Common myeloid progenitor, CD34-positive (primary cell): Measurements from ENCODE around the gene KLHDC8A. TPM values are rescaled to one million over a fixed set of nuclear protein-coding genes. Genes with fewer than 3 reads are reported as not detected.
"Not testable (repeated sequence)": the region's sequence is repeated elsewhere in the genome, so short reads cannot be mapped to it uniquely, and the experiment has no call there.

Experiments used
- CTCF ChIA-PET: fragments of 350-600 bp; sonication (Branson Sonifier 250); formaldehyde crosslinking; loops from one replicate; lab custom pipeline; 2021; ENCODE audit warnings: antibody characterized with exemption; lab: Charles Lee
- POLR2A ChIA-PET: fragments of 350-600 bp; sonication (Branson Sonifier 250); formaldehyde crosslinking; loops from one replicate; lab custom pipeline; 2021; ENCODE audit warnings: antibody characterized with exemption; lab: Charles Lee
- DNase-seq, 3 donors: peaks; one replicate each; pipeline versions ENCODE4 v3.0.0 to v3.0.0-alpha.2; 2013
- H3K27ac ChIP-seq, 2 experiments: 1 replicate in 1 of 2; 2 replicates in 1 of 2; pipeline ENCODE4 v1.7.0; 2013; ENCODE audit warnings: inconsistent platforms in 2 of 2, low read length in 2 of 2, mild to moderate bottlenecking in 2 of 2, low read depth in 1 of 2, moderate library complexity in 1 of 2; ENCODE audit not compliant: severe bottlenecking in 2 of 2, insufficient read depth in 1 of 2, poor library complexity in 1 of 2
- H3K27me3 ChIP-seq, 5 experiments: replicated peaks in 2 of 5; 1 replicate in 3 of 5; 2 replicates in 2 of 5; pipeline versions ENCODE4 v1.6.1 to v1.7.0; 2013; ENCODE audit warnings: low read length in 4 of 5, mild to moderate bottlenecking in 2 of 5, moderate library complexity in 2 of 5, inconsistent platforms in 1 of 5; ENCODE audit not compliant: insufficient read depth in 5 of 5, control insufficient read depth in 4 of 5
- H3K36me3 ChIP-seq, 4 experiments: 1 replicate in 2 of 4; 2 replicates in 2 of 4; pipeline versions ENCODE4 v1.6.1 to v1.7.0; 2013; ENCODE audit warnings: low read length in 3 of 4, control low read depth in 1 of 4, mild to moderate bottlenecking in 1 of 4; ENCODE audit not compliant: control insufficient read depth in 4 of 4, insufficient read depth in 4 of 4
- H3K4me1 ChIP-seq, 4 experiments: 1 replicate in 3 of 4; 2 replicates in 1 of 4; pipeline versions ENCODE4 v1.6.1 to v1.7.1; 2013; ENCODE audit warnings: low read length in 3 of 4, mild to moderate bottlenecking in 3 of 4, control low read depth in 1 of 4, inconsistent platforms in 1 of 4, moderate library complexity in 1 of 4; ENCODE audit not compliant: control insufficient read depth in 4 of 4, insufficient read depth in 4 of 4; ENCODE audit errors: control extremely low read depth in 1 of 4
- H3K4me3 ChIP-seq, 7 experiments: 1 replicate in 4 of 7; 2 replicates in 3 of 7; pipeline versions ENCODE4 v1.5.1 to v1.7.0; 2013; ENCODE audit warnings: mild to moderate bottlenecking in 7 of 7, low read length in 6 of 7, moderate library complexity in 6 of 7, inconsistent platforms in 2 of 7, low read depth in 2 of 7, control low read depth in 1 of 7; ENCODE audit not compliant: insufficient read depth in 4 of 7, control insufficient read depth in 1 of 7; ENCODE audit errors: extremely low read depth in 1 of 7
- H3K9me3 ChIP-seq, 5 experiments: 1 replicate in 4 of 5; 2 replicates in 1 of 5; pipeline versions ENCODE4 v1.6.1 to v1.7.1; 2013; ENCODE audit warnings: low read length in 4 of 5, mild to moderate bottlenecking in 2 of 5, inconsistent platforms in 1 of 5, low read depth in 1 of 5, moderate library complexity in 1 of 5; ENCODE audit not compliant: control insufficient read depth in 4 of 5, insufficient read depth in 2 of 5; ENCODE audit errors: control extremely low read depth in 1 of 5
- WGBS: methylation state at CpG from one replicate; pipeline ENCODE4 v1.1.5; 2013; ENCODE audit not compliant: insufficient coverage; 5-methylcytosine and 5-hydroxymethylcytosine counted together
- polyA plus RNA-seq: library from polyadenylated mRNA; unstranded; fragments of 120-200 nt; gene quantifications from one replicate; pipeline ENCODE4 v1.2.1, GENCODE V29; 2013

The KLHDC8A gene, protein sequence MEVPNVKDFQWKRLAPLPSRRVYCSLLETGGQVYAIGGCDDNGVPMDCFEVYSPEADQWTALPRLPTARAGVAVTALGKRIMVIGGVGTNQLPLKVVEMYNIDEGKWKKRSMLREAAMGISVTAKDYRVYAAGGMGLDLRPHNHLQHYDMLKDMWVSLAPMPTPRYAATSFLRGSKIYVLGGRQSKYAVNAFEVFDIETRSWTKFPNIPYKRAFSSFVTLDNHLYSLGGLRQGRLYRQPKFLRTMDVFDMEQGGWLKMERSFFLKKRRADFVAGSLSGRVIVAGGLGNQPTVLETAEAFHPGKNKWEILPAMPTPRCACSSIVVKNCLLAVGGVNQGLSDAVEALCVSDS
- not detected for polyA plus RNA-seq

DNA sequence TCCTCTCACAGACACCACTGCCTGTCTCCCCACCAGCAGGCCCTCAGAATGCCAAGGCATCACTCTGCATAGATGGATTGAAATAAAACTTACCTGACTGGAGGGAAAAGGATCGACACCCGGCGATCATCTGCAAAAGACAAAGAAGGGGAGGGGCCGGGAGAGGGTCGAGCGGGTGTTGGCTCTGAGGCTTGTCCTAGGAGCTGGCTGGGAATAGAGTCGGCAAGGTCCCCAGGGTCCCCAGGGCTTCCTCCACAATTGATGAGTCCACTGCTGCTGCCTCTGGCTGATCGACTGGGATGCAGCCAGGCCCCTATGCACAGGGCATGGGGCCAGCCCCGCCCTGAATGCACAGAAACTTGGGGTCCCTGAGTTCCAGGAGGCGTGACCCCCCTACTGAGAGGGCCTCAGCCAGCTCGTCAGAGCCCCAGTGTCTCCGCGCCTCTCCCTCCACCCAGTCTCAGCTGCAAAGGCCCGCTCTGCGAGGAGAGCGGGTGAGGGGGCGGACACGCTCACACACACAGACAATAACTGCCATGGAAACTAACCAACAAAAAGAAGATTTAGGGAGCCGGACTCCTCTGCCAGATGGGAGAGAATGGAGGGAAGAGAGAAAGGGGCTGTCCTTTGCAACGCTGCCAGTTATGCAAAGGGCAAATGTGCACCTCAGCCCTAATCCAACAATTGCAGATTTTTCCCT lies at the start of gene KLHDC8A:
TSS of gene KLHDC8A (minus strand) at position 483 of the 700 bp plus-strand sequence. CDS start 13,318 bp downstream, outside the sequence.
- Histone ChIP-seq H3K27me3 (peaks cover 0 to 21% (median 4%) of the 10 kb centered on the region in 5 experiments), H3K27ac (no peak within 1 kb of the TSS), H3K9me3 (no peaks in the 10 kb centered on the region), H3K36me3 (no peaks in the 10 kb centered on the region), H3K4me1 (no peaks in the 10 kb centered on the region), H3K4me3 (no peak within 1 kb of the TSS)
- ChIA-PET POLR2A (no interaction called here), CTCF (interaction anchor here (0.6 to 2.0 kb wide), 14 partner anchors 9 to 344 kb away, joined by 3 to 7 read pairs (median 4); no protein-coding TSS in a partner anchor)
- no peak for DNase-seq
- 85% methylated on average over 9 of the region's 20 CpGs for WGBS

DNA sequence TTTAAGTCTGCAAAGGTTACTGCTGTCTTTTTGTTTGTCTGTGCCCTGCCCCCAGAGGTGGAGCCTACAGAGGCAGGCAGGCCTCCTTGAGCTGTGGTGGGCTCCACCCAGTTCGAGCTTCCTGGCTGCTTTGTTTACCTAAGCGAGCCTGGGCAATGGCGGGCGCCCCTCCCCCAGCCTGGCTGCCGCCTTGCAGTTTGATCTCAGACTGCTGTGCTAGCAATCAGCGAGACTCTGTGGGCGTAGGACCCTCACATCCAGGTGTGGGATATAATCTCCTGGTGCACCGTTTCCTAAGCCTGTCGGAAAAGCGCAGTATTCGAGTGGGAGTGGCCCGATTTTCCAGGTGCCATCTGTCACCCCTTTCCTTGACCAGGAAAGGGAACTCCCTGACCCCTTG lies 49.5 kb upstream of the KLHDC8A start:
- H3K36me3 ChIP-seq, H3K4me1 ChIP-seq, H3K9me3 ChIP-seq, H3K4me3 ChIP-seq, DNase-seq, H3K27ac ChIP-seq, H3K27me3 ChIP-seq, POLR2A ChIA-PET: not testable (repeated sequence)
- 97% methylated on average over 7 of the region's 12 CpGs for WGBS
- CTCF ChIA-PET, result interaction anchor here (1.3 to 2.0 kb wide), 3 partner anchors 10 to 117 kb away, joined by 3 to 8 read pairs (median 7); no protein-coding TSS in a partner anchor

DNA sequence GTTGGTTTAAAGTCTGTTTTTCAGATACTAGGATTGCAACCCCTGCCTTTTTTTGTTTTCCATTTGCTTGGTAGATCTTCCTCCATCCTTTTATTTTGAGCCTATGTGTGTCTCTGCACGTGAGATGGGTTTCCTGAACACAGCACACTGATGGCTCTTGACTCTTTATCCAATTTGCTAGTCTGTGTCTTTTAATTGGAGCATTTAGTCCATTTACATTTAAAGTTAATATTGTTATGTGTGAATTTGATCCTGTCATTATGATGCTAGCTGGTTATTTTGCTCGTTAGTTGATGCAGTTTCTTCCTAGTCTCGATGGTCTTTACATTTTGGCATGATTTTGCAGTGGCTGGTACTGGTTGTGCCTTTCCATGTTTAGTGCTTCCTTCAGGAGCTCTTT lies 47.8 kb upstream of the KLHDC8A start:
- POLR2A ChIA-PET, DNase-seq, H3K4me1 ChIP-seq, H3K9me3 ChIP-seq, H3K4me3 ChIP-seq, H3K27ac ChIP-seq, H3K36me3 ChIP-seq, H3K27me3 ChIP-seq, CTCF ChIA-PET: not testable (repeated sequence)
- no CpG with 5 or more reads among the region's 3 CpGs for WGBS

DNA sequence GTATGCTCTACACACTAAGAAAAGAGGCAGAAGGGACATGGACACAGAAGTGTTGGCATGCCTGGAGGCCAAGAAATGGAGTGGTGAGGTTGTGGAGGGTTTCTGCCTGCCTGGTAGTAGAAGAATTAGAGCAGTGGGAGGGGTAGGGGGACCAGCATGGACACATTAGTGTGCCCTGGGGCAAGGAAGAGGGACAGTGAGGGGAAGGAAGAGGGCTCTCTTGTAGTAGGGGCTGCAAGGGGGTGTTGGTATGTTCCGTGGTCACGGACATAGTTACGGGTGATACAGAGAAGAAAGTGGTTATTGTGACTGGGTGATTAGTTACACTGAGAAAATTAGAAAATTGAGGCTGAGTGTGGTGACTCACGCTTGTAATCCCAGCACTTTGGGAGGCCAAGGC lies 41.9 kb upstream of the KLHDC8A start:
- no peak for DNase-seq
- no peak overlapping the region for H3K4me3 ChIP-seq
- H3K4me1 ChIP-seq, result no peaks in the 10 kb centered on the region
- peaks cover 1 to 10% (median 4%) of the 10 kb centered on the region in 5 experiments for H3K27me3 ChIP-seq
- peaks cover 0 to 3% (median 0%) of the 10 kb centered on the region in 5 experiments for H3K9me3 ChIP-seq
- no peaks in the 10 kb centered on the region for H3K36me3 ChIP-seq
- H3K27ac ChIP-seq, result no peak overlapping the region
- WGBS, result 97% methylated on average over 3 of the region's 4 CpGs
- CTCF ChIA-PET, result interaction anchor here (0.7 to 6.0 kb wide), 5 partner anchors 23 to 242 kb away, joined by 3 to 88 read pairs (median 6); no protein-coding TSS in a partner anchor
- POLR2A ChIA-PET, result no interaction called here

DNA sequence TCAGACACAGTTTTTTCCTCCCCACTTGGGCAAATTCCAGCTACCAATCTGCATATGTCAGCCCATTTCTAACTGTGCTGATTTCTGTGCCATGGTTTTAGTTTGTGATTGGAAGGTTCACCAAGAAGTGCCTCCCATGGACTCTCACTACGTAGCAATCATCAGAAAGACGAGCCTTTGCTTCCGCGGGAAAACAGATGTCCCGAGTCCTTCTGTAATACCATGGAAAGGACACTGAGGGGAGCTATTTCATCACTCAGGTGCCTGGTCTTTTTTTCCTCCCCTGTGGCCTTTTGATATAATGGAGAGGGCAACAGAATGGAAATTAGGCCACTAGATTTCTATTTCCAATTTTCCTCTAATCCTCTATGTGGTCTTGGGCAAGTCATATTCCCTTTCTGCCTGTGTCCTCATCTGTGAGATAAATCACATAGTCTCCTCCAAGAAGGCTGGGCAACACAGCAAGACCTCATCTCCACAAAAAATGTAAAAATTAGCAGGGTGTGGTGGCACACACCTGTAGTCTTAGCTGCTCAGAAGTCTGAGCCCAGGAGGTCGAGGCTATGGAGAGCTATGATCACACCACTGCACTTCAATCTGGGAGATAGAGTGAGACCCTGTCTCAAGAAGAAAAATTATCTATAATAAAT lies 40.4 kb upstream of the KLHDC8A start:
- ChIA-PET POLR2A (no interaction called here), CTCF (interaction anchor here (0.6 to 6.0 kb wide), 35 partner anchors 10 to 630 kb away, joined by 3 to 88 read pairs (median 5); partner anchors contain the start of gene KLHDC8A)
- H3K9me3 ChIP-seq, result peaks cover 0 to 3% (median 0%) of the 10 kb centered on the region in 5 experiments
- no peaks in the 10 kb centered on the region for H3K36me3 ChIP-seq
- no peak overlapping the region for H3K4me3 ChIP-seq
- no peak overlapping the region for H3K27ac ChIP-seq
- 20% methylated on average over 1 of the region's 6 CpGs for WGBS
- H3K27me3 ChIP-seq, result peaks cover 1 to 10% (median 4%) of the 10 kb centered on the region in 5 experiments
- no peaks in the 10 kb centered on the region for H3K4me1 ChIP-seq
- DNase-seq, result peak; percentile 52 to 69 (median 69)

DNA sequence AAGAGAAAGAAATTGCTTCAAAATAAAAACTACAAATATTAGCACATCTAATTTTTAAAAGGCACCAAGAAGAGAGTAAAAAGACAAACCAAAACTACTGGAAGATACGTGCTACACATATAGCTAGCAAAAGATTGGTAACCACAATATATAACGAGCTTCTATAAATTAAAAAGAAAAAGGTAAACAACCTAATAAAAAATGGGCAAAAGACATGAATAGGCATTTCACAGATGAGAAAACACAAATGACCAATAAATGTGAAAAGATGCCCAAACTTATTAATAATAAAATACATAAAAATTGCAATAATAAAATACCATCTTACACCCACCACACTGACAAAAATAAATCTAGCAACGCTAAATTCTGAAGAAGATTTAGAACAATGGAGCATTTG lies 38.9 kb upstream of the KLHDC8A start:
- Histone ChIP-seq H3K27ac (no peak overlapping the region), H3K4me1 (no peaks in the 10 kb centered on the region), H3K27me3 (peaks cover 1 to 18% (median 4%) of the 10 kb centered on the region in 5 experiments), H3K4me3 (no peak overlapping the region), H3K9me3 (peaks cover 0 to 3% (median 0%) of the 10 kb centered on the region in 5 experiments), H3K36me3 (no peaks in the 10 kb centered on the region)
- WGBS, result 80% methylated on average over 1 of the region's 3 CpGs
- POLR2A ChIA-PET, result no interaction called here
- DNase-seq, result no peak
- CTCF ChIA-PET, result interaction anchor here (1.0 to 6.0 kb wide), 10 partner anchors 9 to 128 kb away, joined by 3 to 88 read pairs (median 6); no protein-coding TSS in a partner anchor
